SK-N-SH (cell line): ENCODE data around the gene C17orf114.
A peak's percentile ranks its signal among the peaks of the same experiment; 100 is the strongest.

ENCODE experiments used
- CTCF ChIA-PET: fragments of 300-600, 350-600 bp; formaldehyde crosslinking; extraction: SDS; loops from one replicate; lab custom pipeline; 2021; lab: Yijun Ruan, JAX
- POLR2A ChIA-PET: fragments of 350-600 bp; sonication (Branson Sonifier 250); formaldehyde crosslinking; extraction: SDS; loops from one replicate; lab custom pipeline; 2020; ENCODE audit warnings: antibody characterized with exemption, inconsistent platforms; lab: Yijun Ruan, JAX
- DNase-seq: peaks from one replicate; pipeline ENCODE4 v3.0.0; 2012
- H2AFZ ChIP-seq: fragments of 200-600 bp; sonication (generic); 2 replicates; pipeline ENCODE4 v1.8.1; 2016; ENCODE audit warnings: antibody characterized with exemption, mild to moderate bottlenecking, low read depth
- H3F3A ChIP-seq: fragments of 200-600 bp; sonication (generic); replicated peaks from 2 replicates; pipeline ENCODE3; 2016; ENCODE audit warnings: antibody characterized with exemption, mild to moderate bottlenecking; ENCODE audit not compliant: insufficient read depth
- H3K27ac ChIP-seq, 2 experiments: fragments of 200-500 bp in 1 of 2; fragments of 200-600 bp in 1 of 2; sonication (Bioruptor generic) in 1 of 2; sonication (generic), shearing (Covaris generic) in 1 of 2; 2 replicates each; pipeline versions ENCODE4 v1.5.1 to v1.6.1; 2014 to 2016; ENCODE audit warnings: low read depth in 2 of 2, inconsistent platforms in 1 of 2, low read length in 1 of 2, mild to moderate bottlenecking in 1 of 2, mixed read lengths in 1 of 2
- H3K27me3 ChIP-seq: fragments of 200-600 bp; sonication (generic), shearing (Covaris generic); 2 replicates; pipeline ENCODE4 v1.6.1; 2016; ENCODE audit warnings: mixed run types; ENCODE audit not compliant: insufficient read depth
- H3K36me3 ChIP-seq, 2 experiments: fragments of 200-500 bp in 1 of 2; fragments of 200-600 bp in 1 of 2; sonication (Bioruptor generic) in 1 of 2; sonication (generic) in 1 of 2; replicated peaks in 1 of 2; 2 replicates each; pipeline versions ENCODE3 to v1.5.1; 2014 to 2016; ENCODE audit warnings: low read length in 1 of 2, mild to moderate bottlenecking in 1 of 2; ENCODE audit not compliant: insufficient read depth in 2 of 2, control insufficient read depth in 1 of 2
- H3K4me1 ChIP-seq, 2 experiments: fragments of 200-500 bp in 1 of 2; fragments of 200-600 bp in 1 of 2; sonication (Bioruptor generic) in 1 of 2; sonication (generic), shearing (Covaris generic) in 1 of 2; 2 replicates each; pipeline versions ENCODE4 v1.5.1 to v1.6.1; 2014 to 2016; ENCODE audit warnings: low read depth in 1 of 2, low read length in 1 of 2, mixed run types in 1 of 2; ENCODE audit not compliant: insufficient read depth in 2 of 2, control insufficient read depth in 1 of 2
- H3K4me2 ChIP-seq: fragments of 200-600 bp; sonication (generic), shearing (Covaris generic); 2 replicates; pipeline ENCODE4 v1.6.1; 2017; ENCODE audit warnings: mixed run types
- H3K4me3 ChIP-seq, 2 experiments: fragments of 200-500 bp in 1 of 2; fragments of 200-600 bp in 1 of 2; sonication (Bioruptor generic) in 1 of 2; sonication (generic), shearing (Covaris generic) in 1 of 2; 2 replicates each; pipeline versions ENCODE4 v1.5.1 to v1.8.1; 2014 to 2016; ENCODE audit warnings: low read depth in 2 of 2, inconsistent platforms in 1 of 2, low read length in 1 of 2, mild to moderate bottlenecking in 1 of 2, mixed read lengths in 1 of 2, moderate library complexity in 1 of 2
- H3K79me2 ChIP-seq: fragments of 200-600 bp; sonication (generic); 2 replicates; pipeline ENCODE4 v1.8.1; 2017; ENCODE audit warnings: mild to moderate bottlenecking; ENCODE audit not compliant: insufficient read depth
- H3K9ac ChIP-seq: fragments of 200-600 bp; sonication (generic); 2 replicates; pipeline ENCODE4 v1.6.1; 2017; ENCODE audit warnings: mixed run types
- H3K9me2 ChIP-seq: fragments of 200-600 bp; sonication (generic); 2 replicates; pipeline ENCODE4 v1.6.1; 2017; ENCODE audit warnings: mixed run types
- H3K9me3 ChIP-seq: fragments of 200-600 bp; sonication (generic); 2 replicates; pipeline ENCODE4 v1.6.1; 2017; ENCODE audit warnings: mixed run types, mild to moderate bottlenecking, moderate library complexity
- H4K20me1 ChIP-seq: fragments of 200-600 bp; sonication (generic); 2 replicates; pipeline ENCODE4 v1.6.1; 2017; ENCODE audit warnings: mild to moderate bottlenecking, mixed run types; ENCODE audit not compliant: insufficient read depth
- CHD2 ChIP-seq: fragments of 150-350 bp; IDR thresholded peaks from 2 replicates; pipeline ENCODE4 v1.6.1; 2018; ENCODE audit warnings: low read length; ENCODE audit not compliant: partially characterized antibody
- ELF1 ChIP-seq: IDR thresholded peaks from 2 replicates; pipeline ENCODE4 v1.4.0; 2012
- EP300 ChIP-seq, 2 experiments: IDR thresholded peaks; 2 replicates each; pipeline versions ENCODE4 v1.4.0 to v1.6.1; 2012; ENCODE audit warnings: borderline replicate concordance in 1 of 2, low read depth in 1 of 2, low read length in 1 of 2
- FOSL2 ChIP-seq: IDR thresholded peaks from 2 replicates; pipeline ENCODE4 v1.4.0; 2012; ENCODE audit warnings: low read depth, mild to moderate bottlenecking, moderate library complexity, borderline replicate concordance
- FOXJ3 ChIP-seq: sonication (generic); formaldehyde crosslinking; IDR thresholded peaks from 2 replicates; pipeline ENCODE4 v1.5.1; 2020; ENCODE audit warnings: mild to moderate bottlenecking, missing genetic modification reagents
- GABPA ChIP-seq: IDR thresholded peaks from 2 replicates; pipeline ENCODE4 v1.4.0; 2012; ENCODE audit warnings: low read depth, mild to moderate bottlenecking
- JUND ChIP-seq: IDR thresholded peaks from 2 replicates; pipeline ENCODE4 v1.4.0; 2012
- MAX ChIP-seq: IDR thresholded peaks from 2 replicates; pipeline ENCODE4 v1.4.0; 2012; ENCODE audit warnings: low read depth
- MEF2A ChIP-seq: IDR thresholded peaks from 2 replicates; pipeline ENCODE4 v1.4.0; 2012; ENCODE audit warnings: low read depth, borderline replicate concordance
- MXI1 ChIP-seq: IDR thresholded peaks from 2 replicates; pipeline ENCODE4 v1.6.1; 2012; ENCODE audit warnings: mild to moderate bottlenecking, low read depth, low read length, improper control_type of control experiment
- NRF1 ChIP-seq: IDR thresholded peaks from 2 replicates; pipeline ENCODE4 v1.6.1; 2012; ENCODE audit warnings: low read depth, mild to moderate bottlenecking, low read length
- POLR2AphosphoS5 ChIP-seq: IDR thresholded peaks from 2 replicates; pipeline ENCODE4 v1.6.1; 2012; ENCODE audit warnings: low read depth, low read length
- RAD21 ChIP-seq: IDR thresholded peaks from 2 replicates; pipeline ENCODE4 v1.6.1; 2012; ENCODE audit warnings: mild to moderate bottlenecking, low read length
- RCOR1 ChIP-seq: fragments of 150-350 bp; IDR thresholded peaks from 2 replicates; pipeline ENCODE4 v1.6.1; 2017; ENCODE audit warnings: antibody characterized with exemption, low read length
- RFX5 ChIP-seq: IDR thresholded peaks from 2 replicates; pipeline ENCODE4 v1.6.1; 2012; ENCODE audit warnings: mild to moderate bottlenecking, improper control_type of control experiment, low read length
- SIN3A ChIP-seq: IDR thresholded peaks from 2 replicates; pipeline ENCODE4 v1.6.1; 2012; ENCODE audit warnings: low read depth, mild to moderate bottlenecking, low read length, moderate library complexity, borderline replicate concordance
- SMC3 ChIP-seq: IDR thresholded peaks from 2 replicates; pipeline ENCODE4 v1.6.1; 2012; ENCODE audit warnings: low read depth, low read length, improper control_type of control experiment
- TAF1 ChIP-seq: IDR thresholded peaks from 2 replicates; pipeline ENCODE4 v1.6.1; 2012; ENCODE audit warnings: low read depth, mild to moderate bottlenecking, low read length, moderate library complexity, borderline replicate concordance
- USF1 ChIP-seq: IDR thresholded peaks from 2 replicates; pipeline ENCODE4 v1.4.0; 2012; ENCODE audit warnings: low read depth, borderline replicate concordance
- YY1 ChIP-seq: IDR thresholded peaks from 2 replicates; pipeline ENCODE4 v1.4.0; 2012; ENCODE audit warnings: low read depth, mild to moderate bottlenecking
- whole genome bisulfite sequencing: methylation state at CpG from one replicate; pipeline ENCODE4 v1.1.6; 2017; ENCODE audit warnings: low lambda C conversion rate; 5-methylcytosine and 5-hydroxymethylcytosine counted together
- TF ChIP-seq, protein P1 (sequence below): fragments of 150-350 bp; IDR thresholded peaks from 2 replicates; pipeline ENCODE4 v1.6.1; 2017; ENCODE audit warnings: antibody characterized with exemption, low read length, low read depth, borderline replicate concordance

The C17orf114 gene

GRCh38 chr17:4790705-4791088, 11.4 kb downstream of the C17orf114 start:
- no peaks in the 10 kb centered on the region for H3K36me3 ChIP-seq
- TF ChIP-seq SMC3: no peak
- TF ChIP-seq EP300 (IDR thresholded peaks at IDR 0.05; ENCODE audit: borderline replicate concordance in 1 of 2, low read depth in 1 of 2, low read length in 1 of 2): no peak
- TF ChIP-seq MEF2A: no peak
- no peak for TF ChIP-seq TAF1
- TF ChIP-seq POLR2AphosphoS5: no peak
- TF ChIP-seq YY1: no peak
- no peak for TF ChIP-seq RFX5
- TF ChIP-seq USF1: no peak
- TF ChIP-seq, protein P1, sequence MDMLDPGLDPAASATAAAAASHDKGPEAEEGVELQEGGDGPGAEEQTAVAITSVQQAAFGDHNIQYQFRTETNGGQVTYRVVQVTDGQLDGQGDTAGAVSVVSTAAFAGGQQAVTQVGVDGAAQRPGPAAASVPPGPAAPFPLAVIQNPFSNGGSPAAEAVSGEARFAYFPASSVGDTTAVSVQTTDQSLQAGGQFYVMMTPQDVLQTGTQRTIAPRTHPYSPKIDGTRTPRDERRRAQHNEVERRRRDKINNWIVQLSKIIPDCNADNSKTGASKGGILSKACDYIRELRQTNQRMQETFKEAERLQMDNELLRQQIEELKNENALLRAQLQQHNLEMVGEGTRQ: no peak
- TF ChIP-seq RAD21: no peak
- TF ChIP-seq GABPA: no peak
- TF ChIP-seq, all 33 proteins: peak for 0
- Histone ChIP-seq H3K9me3 (no peaks in the 10 kb centered on the region), H3K9ac (0 out of 2 replicates have a peak overlapping the region, but pooled peaks have one; percentile 75), H4K20me1 (no peaks in the 10 kb centered on the region), H3K9me2 (no peaks in the 10 kb centered on the region), H3K4me1 (peaks cover 8 to 17% of the 10 kb centered on the region in 2 experiments; a peak in 2 of 4 replicates), H3K27me3 (no peaks in the 10 kb centered on the region), H3F3A (peaks cover 5% of the 10 kb centered on the region), H3K4me2 (peak overlapping the region; percentile 99), H3K79me2 (no peaks in the 10 kb centered on the region), H2AFZ (0 out of 2 replicates have a peak overlapping the region, but pooled peaks have one; percentile 41), H3K4me3 (peak overlapping the region; percentile 59 to 79), H3K27ac (peak overlapping the region in 1 of 2 experiments; percentile 82; a peak in 3 of 4 replicates)
- POLR2A ChIA-PET: interaction anchor here (1.2 to 1.8 kb wide), 7 partner anchors 16 to 176 kb away, joined by 3 to 10 read pairs (median 5); partner anchors contain the start of genes PELP1, PLD2, SPAG7 and TM4SF5
- CTCF ChIA-PET: interaction anchor here (0.7 to 10.5 kb wide), 29 partner anchors 8 to 234 kb away, joined by 3 to 235 read pairs (median 6); partner anchors contain the start of genes ARRB2, C17orf107, CHRNE and MED11
- 30% methylated on average over 7 of the region's 7 CpGs for WGBS
- DNase-seq: no peak

DNA sequence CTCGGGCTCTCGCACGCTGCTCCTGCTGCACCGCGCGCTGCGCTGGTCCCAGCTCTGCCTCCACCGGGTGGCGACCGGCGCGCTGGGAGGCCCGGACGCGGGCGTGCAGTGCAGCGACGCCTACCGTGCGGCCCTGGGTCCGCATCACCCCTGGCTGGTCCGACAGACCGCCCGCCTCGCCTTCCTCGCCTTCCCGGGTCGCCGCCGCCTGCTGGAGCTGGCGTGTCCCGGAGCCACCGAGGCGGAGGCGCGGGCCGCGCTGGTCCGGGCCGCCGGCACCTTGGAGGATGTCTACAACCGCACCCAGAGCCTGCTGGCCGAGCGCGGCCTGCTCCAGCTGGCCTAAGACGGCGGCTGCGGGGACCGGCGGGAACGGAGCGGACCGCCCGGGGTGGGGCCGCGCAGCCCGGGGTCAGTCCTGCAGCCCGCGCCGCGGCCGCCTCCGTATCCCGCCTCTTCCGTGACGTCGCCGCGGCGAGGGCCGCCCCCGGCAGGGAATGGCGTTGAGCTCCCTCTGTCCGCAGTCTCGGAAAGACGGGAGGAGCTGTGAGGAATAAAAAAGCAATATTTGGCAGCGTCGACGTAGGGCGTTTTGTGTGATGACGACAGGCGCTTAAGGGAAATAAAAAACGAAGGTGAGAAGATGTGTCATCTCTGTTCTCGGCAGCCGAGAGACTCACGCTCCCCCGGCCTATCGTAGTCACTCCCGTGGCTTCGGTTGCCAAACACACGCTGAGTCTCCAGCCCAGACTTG, 12.0 kb downstream of the C17orf114 start:
- peak; percentile 98 for DNase-seq
- H3K4me3 ChIP-seq: peak overlapping the region; percentile 59 to 79
- no peaks in the 10 kb centered on the region for H3K9me2 ChIP-seq
- CTCF ChIA-PET: interaction anchor here (0.6 to 10.5 kb wide), 48 partner anchors 8 to 234 kb away, joined by 3 to 235 read pairs (median 5); partner anchors contain the start of genes ARRB2, C17orf107, CAMTA2 and CHRNE
- peaks cover 5% of the 10 kb centered on the region for H3F3A ChIP-seq
- H3K27me3 ChIP-seq: no peaks in the 10 kb centered on the region
- peak overlapping the region; percentile 99 for H3K4me2 ChIP-seq
- peak overlapping the region; percentile 85; the same call in 1 of the 2 replicates for H2AFZ ChIP-seq
- WGBS: under 1% methylated on average over 23 of the region's 91 CpGs
- H3K79me2 ChIP-seq: no peaks in the 10 kb centered on the region
- H3K27ac ChIP-seq: peak overlapping the region; percentile 70 to 82
- H4K20me1 ChIP-seq: no peaks in the 10 kb centered on the region
- POLR2A ChIA-PET: interaction anchor here (0.6 to 1.8 kb wide), 9 partner anchors 17 to 177 kb away, joined by 3 to 10 read pairs (median 4); partner anchors contain the start of genes MINK1, PELP1, PLD2 and SPAG7
- peaks cover 8 to 19% of the 10 kb centered on the region in 2 experiments; a peak in 2 of 4 replicates for H3K4me1 ChIP-seq
- no peaks in the 10 kb centered on the region for H3K9me3 ChIP-seq
- no peaks in the 10 kb centered on the region for H3K36me3 ChIP-seq
- H3K9ac ChIP-seq: peak overlapping the region; percentile 75; the same call in 1 of the 2 replicates
- no peak for TF ChIP-seq FOSL2
- peak; percentile 57 for TF ChIP-seq MAX
- 0 out of 2 replicates have a peak, but pooled peaks have one; percentile 33 for TF ChIP-seq GABPA
- TF ChIP-seq ELF1: peak; percentile 57
- TF ChIP-seq YY1: peak; percentile 55
- peak; percentile 39 for TF ChIP-seq RAD21
- TF ChIP-seq JUND: no peak
- TF ChIP-seq SMC3: peak; percentile 37; the same call in 1 of the 2 replicates
- TF ChIP-seq FOXJ3 (CRISPR knock-in tag): no peak
- no peak for TF ChIP-seq RCOR1
- TF ChIP-seq, protein P1: no peak
- no peak for TF ChIP-seq NRF1
- peak; percentile 39; the same call in 1 of the 2 replicates for TF ChIP-seq TAF1
- TF ChIP-seq CHD2: peak; percentile 21
- TF ChIP-seq MXI1: peak; percentile 83
- TF ChIP-seq SIN3A: peak; percentile 67; the same call in 1 of the 2 replicates
